ENCODE results near the gene PLEKHA3.
A peak's percentile ranks its signal among the peaks of the same experiment; 100 is the strongest.
"Not testable (repeated sequence)": the region's sequence is repeated elsewhere in the genome, so short reads cannot be mapped to it uniquely, and the experiment has no call there.

The PLEKHA3 gene

GRCh38 chr2:178480227-178481181, at the start of gene PLEKHA3:
Gene PLEKHA3 (plus strand): TSS chr2:178480457. CDS start chr2:178480870, 413 bp downstream.
- DNase-seq (ENCODE audit: low spot score) = peak; percentile 79

- DNase-seq (ENCODE audit: low spot score) = no peak
Observed at GRCh38 chr2:178436662-178437061, 43.6 kb upstream of the PLEKHA3 start.

- no peak for DNase-seq (ENCODE audit: low spot score)
Observed at GRCh38 chr2:178441426-178441825, 38.8 kb upstream of the PLEKHA3 start.

DNA sequence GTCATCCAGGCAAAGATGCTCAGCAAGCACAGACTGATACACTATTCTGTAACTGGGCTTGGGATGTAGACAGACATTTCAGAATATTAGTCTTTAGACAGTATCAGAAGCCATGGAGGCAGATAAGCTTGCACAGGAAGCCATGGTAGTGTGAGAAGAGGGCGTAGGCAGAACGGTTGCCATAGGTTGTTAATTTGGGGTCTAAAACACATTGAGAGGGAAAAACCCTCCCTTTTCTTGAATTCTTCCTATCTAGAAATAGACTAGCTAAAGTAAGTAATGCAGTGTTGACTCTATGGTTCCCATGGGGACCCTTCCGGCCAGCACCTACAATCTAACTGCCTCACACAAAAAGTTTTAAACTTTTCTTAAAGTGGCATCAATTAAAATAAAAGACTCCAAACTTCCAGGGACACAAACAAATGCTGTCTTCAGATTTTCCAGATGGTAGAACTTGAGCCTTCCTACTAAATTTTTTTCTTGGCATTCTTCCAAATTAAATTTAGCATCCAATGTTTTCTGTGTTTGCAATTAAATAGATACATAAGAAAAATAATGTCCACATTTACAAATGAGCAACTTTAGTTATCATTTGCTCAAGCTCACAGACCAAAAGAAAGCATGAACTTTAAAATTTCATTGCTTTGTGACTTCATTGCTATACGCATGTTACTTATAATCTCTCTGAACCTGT, 31.1 kb upstream of the PLEKHA3 start:
- DNase-seq (ENCODE audit: low spot score) = no peak

DNA sequence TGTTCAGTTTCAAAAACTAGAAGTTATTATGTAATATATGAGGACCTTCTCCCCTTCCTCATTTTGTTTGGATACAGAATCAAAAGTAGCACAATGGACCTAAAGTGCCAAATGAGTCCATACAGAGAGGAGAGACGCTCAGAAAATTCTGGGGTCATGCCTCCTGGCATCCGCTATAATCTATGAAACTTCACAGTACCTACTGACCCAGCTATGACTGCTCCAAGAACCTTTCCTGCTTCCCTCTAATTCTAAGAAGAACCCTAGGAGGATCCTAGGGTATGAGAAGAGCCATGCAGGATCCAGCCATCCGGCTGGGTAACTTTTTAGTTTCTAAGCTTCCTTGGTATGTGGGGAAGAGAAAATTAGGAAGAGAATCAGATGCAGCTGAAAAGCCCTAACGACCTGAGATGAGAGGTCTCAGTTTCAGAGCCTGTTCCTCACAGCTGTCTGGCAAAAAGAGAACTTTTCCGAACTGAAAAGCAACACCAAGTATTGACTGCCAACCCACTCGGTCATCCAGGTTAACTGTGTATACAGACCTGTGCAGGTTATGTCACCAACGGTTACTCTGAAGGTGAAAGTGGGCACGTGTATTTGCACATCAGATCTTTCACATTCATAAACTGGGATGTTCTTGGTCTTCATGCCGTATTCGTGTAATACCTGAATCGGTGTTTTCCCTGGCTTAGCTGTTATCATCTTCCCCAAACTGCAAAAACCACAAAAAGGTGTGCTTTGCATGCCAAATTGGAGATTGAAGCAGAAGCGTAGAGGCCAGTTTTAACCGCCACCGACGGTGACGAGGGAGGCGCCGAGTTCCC, 30.3 kb upstream of the PLEKHA3 start:
- DNase-seq (ENCODE audit: low spot score) = peak; percentile 66

- DNase-seq (ENCODE audit: low spot score) = no peak
Observed at GRCh38 chr2:178450524-178450773, 29.8 kb upstream of the PLEKHA3 start.

GRCh38 chr2:178450774-178451525, 29.3 kb upstream of the PLEKHA3 start, which contains the start of the genes PJVK and PRKRA:
Gene PJVK (plus strand): TSS chr2:178451378. CDS start chr2:178453410, 2,032 bp downstream.
Gene PRKRA (minus strand): TSS chr2:178451175. CDS start chr2:178451030, 145 bp downstream.
- peak; percentile 94 for DNase-seq (ENCODE audit: low spot score)

GRCh38 chr2:178452334-178452733, 27.9 kb upstream of the PLEKHA3 start:
- no peak for DNase-seq (ENCODE audit: low spot score)

- DNase-seq (ENCODE audit: low spot score) = no peak
Observed at GRCh38 chr2:178452870-178453269, 27.4 kb upstream of the PLEKHA3 start.

- no peak for DNase-seq (ENCODE audit: low spot score)
Observed at GRCh38 chr2:178455947-178456346, 24.3 kb upstream of the PLEKHA3 start.

GRCh38 chr2:178457390-178457886, 22.8 kb upstream of the PLEKHA3 start:
- DNase-seq (ENCODE audit: low spot score) = no peak

GRCh38 chr2:178469219-178469849, 10.9 kb upstream of the PLEKHA3 start:
- no peak for DNase-seq (ENCODE audit: low spot score)

DNA sequence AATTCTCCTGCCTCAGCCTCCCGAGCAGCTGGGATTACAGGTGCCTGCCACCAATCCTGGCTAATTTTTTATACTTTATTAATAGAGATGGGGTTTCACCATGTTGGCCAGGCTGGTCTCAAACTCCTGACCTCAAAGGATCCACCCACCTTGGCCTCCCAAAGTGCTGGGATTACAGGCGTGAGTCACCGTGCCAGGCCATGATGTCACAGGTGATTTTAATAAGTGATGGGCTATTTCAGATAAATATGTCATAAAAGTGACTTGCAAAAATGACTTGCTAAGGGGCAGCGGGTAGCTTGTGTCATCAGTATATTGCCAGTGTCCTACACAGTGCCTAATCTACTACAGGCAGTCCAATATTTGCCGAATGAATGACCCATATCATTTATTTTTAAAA, 8.9 kb upstream of the PLEKHA3 start:
- DNase-seq (ENCODE audit: low spot score) = not testable (repeated sequence)

- DNase-seq (ENCODE audit: low spot score) = no peak
Observed at GRCh38 chr2:178473373-178473772, 6.9 kb upstream of the PLEKHA3 start.

GRCh38 chr2:178473931-178474330, 6.3 kb upstream of the PLEKHA3 start:
- no peak for DNase-seq (ENCODE audit: low spot score)

GRCh38 chr2:178474560-178474959, 5.7 kb upstream of the PLEKHA3 start:
- DNase-seq (ENCODE audit: low spot score) = no peak

DNA sequence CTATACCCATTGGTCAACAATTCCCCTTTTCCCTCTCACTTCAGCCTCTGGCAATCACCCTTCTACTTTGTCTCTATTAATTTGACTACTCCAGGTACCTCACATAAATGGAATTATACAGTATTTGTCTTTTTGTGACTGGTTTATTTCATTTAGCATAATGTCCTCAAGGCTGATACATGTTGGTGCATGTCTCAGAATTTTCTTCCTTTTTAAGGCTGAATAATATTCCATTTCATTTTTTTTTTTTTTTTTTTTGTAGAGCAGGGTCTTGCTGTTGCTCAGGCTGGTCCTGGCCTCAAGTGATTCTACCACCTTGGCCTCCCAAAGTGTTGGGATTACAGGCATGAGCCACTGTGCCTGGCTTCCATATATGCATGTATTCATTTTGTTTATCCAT, 3.8 kb upstream of the PLEKHA3 start:
- no peak for DNase-seq (ENCODE audit: low spot score)

DNA sequence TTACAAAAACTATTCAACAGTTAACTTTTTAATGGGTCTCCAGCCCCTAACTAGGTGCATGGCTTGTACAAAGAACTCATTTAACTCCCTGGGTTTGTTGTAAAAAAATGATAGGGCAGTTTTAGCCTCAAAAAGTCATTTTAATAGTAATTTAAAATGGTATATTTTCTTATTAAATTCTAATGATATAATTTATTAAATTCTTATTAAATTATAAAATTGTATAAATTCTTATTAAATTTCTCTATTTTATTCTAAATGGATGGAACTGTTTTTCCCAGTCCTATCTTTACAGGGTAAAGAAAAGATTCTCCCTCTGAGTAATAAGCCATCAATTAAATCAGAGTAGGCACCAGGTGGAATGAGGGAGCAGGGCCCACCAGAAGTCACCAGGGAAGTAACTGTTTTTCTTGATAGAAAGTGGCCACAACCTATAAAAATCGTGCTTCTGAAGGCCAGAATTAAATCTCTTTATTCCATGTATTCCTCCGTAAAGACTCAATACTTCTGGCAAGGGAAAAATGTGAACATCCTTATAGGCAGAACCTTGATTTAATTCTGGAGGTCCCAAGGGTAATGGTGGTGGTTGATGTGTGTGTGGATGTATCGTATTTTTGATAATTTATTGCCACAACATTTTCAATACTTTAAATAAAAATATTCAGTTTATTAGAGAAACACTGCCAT, 2.7 kb upstream of the PLEKHA3 start:
- DNase-seq (ENCODE audit: low spot score) = no peak

- DNase-seq (ENCODE audit: low spot score) = no peak
Observed at GRCh38 chr2:178478130-178478438, 2.2 kb upstream of the PLEKHA3 start.

All from CD4-positive, alpha-beta T cell treated with Interleukin-2 at 100 ng/mL for 4 hours (primary cell).